ENCODE data around the gene TNRC6C.
"Not testable (repeated sequence)": the region's sequence is repeated elsewhere in the genome, so short reads cannot be mapped to it uniquely, and the experiment has no call there.

Gene TNRC6C

DNA sequence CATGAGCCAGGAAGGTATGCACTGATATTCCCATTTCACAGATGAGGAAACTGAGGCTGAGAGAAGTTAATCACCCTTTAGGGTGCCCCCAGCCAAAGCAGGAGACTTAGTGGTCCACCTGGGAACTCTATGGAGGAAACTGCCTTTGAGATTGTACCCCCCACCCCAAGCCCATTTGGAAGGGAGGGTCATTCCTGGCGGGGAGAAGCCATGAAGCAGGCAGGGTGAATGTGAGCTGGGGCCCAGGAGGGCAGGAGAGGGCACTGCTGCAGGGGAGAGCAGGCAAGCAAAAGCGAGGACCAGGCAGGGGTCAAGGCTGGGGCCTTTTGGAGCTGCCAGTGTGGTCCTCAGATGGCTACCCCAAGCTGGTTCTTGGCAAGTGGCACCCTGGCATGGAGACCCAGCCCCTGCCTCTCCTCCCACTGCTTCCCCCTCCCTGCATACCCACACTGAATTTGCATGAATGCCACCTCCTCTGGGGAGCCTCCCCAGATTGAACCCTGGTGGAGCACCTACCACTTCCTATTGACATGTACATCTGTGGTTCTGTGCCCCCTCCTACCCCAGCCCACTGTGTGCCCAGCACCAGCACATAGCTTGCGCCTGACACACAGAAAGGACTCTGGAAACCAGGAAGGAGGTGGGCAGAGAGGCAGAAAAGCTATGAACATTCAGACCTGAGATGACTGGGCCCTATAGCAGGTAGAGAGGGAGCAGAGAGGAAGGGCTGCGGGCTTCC is 171.0 kb downstream of the TNRC6C start:
- DNase-seq: no peak

GRCh38 chr17:78130090-78130436 is 171.6 kb downstream of the TNRC6C start:
- DNase-seq: no peak

- no peak for DNase-seq
Measured at GRCh38 chr17:78130437-78131101, 172.1 kb downstream of the TNRC6C start, which contains the start of gene TMC8. TMC8 (plus strand) TSS chr17:78130771; CDS start chr17:78131589, 818 bp downstream.

GRCh38 chr17:78131172-78132083 is 172.9 kb downstream of the TNRC6C start:
- DNase-seq: no peak

DNA sequence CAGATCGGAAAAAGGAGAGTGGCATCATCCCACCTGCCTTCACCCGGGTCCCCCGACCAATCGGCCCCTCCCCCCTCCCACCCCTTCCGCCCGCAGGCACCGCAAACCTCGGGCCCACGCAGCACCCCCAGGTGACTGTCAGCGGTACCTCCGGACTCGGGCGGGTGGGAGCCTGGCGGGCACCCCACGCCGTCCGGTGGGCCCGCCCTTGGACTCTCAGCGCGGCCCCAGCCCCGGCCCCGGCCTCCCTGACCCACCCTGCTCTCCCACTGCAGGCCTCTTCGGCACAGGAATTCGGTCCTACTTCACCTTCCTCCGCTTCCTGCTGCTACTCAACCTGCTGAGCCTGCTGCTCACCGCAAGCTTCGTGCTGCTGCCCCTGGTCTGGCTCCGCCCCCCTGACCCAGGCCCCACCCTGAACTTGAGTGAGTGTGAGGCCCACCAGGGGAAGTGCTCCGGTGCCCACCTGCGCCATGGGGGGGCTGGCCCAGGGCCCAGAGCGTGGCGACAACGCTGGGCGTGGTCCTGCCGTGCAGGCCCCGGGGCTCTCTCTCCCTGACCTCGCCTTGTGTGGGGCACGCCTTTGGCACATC is 173.7 kb downstream of the TNRC6C start:
- DNase-seq: no peak

GRCh38 chr17:78132767-78133178 is 174.3 kb downstream of the TNRC6C start:
- DNase-seq: no peak

- no peak for DNase-seq
Measured at GRCh38 chr17:78133179-78133951, 174.9 kb downstream of the TNRC6C start.

DNA sequence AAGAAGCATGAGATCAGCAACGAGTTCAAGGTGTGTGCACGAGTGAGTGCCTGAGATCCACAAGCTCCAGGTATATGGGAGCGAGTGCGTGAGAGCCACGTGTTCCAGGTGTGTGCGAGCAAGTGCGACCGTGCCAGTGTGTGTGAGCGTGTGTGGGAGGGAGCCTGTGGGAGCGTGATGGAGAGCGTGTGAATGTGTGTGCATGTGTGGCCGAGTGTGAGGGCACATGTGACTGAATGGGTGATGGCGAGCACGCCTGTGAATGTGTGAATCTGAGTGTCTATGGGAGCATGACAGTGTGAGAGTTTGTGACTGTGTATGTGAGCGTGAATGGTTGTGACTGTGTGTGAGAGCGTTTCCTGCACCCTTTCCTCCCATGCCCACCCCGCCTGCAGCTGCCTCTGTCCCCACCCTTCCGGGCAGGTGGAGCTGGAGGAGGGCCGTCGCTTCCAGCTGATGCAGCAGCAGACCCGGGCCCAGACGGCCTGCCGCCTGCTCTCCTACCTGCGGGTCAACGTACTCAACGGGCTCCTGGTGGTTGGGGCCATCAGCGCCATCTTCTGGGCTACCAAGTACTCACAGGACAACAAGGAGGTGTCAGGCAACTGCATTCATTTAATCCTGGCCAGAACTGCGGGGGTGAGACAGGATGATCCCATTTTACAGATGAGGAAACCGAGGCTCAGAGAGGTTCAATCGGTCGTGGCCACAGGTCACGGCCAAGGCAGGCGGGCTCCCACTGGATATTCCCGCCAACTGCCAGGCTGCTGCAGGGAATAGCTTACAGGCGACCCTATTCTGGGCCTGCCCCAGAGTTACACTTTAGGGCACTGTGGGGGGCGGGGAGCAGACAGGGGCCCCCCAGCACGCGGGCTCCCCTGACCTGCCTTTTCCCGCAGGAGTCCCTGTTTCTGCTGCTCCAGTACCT is 175.7 kb downstream of the TNRC6C start:
- DNase-seq: no peak

- no peak for DNase-seq
Measured at GRCh38 chr17:78134899-78135385, 176.4 kb downstream of the TNRC6C start.

GRCh38 chr17:78135858-78136500 is 177.5 kb downstream of the TNRC6C start:
- no peak for DNase-seq

GRCh38 chr17:78137392-78138203 is 179.1 kb downstream of the TNRC6C start:
- DNase-seq: no peak

GRCh38 chr17:78138204-78139060 is 179.9 kb downstream of the TNRC6C start:
- DNase-seq: no peak

DNA sequence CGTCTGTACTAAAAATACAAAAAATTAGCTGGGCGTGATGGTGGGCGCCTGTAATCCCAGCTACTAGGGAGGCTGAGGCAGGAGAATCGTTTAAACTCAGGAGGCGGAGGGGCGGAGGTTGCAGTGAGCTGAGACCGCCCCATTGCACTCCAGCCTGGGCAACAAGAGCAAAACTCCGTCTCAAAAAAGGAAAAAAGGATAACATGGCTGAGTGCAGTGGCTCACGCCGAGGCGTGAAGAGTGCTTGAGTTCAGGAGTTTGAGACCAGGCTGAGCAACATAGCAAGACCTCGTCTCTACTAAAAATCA is 181.3 kb downstream of the TNRC6C start:
- not testable (repeated sequence) for DNase-seq

- no peak for DNase-seq
Measured at GRCh38 chr17:78140169-78141051, 181.9 kb downstream of the TNRC6C start.

DNA sequence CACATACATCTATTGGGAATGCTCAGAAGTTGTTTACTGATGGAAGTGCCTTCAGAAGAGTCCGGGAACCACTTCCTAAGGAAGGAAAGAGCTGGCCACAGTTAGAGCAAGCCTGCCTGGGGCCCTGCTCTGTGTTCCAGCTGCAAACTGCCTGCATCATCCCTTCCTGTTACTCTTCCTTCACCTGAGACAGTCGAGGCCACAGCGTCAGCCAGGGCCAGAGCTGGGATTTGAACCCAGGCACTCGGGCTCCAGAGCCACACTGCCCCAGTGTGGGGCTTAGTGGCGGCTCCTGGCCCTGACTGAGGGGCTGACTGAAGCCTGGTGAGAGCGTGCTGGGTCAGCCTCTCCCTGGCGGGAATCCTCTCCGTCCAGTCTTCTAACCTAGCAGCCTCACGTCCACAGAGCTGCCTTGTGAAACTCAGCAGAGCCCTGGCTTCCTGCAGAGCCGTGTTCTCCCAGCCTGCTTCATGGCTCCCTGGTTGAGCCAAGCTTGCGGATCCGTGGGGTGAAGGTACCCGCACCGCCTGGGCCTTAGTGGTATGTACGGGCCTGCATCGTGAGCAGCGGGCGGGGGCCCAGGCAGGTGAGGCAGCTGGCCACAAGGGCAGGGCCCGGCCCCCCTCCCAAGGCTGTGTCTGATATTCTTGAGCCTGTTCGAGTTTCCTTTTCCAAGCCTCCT is 183.1 kb downstream of the TNRC6C start:
- no peak for DNase-seq

DNA sequence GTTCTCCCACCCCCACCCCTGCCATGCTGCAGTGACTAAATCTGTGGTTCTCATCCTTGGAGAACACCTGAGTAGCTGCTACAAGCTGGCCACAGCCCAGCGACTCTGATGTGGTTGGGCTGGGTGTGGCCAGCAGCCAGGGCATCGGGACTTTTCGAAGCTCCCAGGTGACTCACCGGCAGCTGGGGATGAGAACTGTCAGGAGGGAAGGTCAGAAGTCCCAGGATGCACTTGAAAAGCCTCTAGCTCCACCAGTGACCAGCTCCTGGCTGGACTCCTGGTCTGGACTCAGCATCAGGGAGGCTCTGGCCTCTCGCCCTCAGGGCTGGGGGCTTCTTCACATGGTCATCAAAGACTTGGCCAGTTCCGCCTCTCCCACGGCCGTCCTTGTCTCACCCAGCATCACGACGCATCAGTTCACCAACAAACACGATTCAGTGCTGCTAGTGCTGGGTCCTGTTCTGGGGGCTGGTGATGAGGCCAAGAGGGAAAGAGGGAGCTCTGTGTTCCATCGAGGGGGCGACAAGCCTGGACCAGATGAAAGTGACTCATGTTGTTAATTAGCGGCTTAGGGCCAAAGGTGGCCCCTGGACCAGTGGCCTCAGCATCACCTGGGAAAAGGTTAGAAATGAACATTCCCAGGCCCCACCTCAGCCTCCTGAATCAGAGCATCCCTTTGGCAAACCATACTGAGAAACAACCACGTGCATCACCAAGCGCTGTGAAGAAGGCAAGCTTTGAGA is 183.8 kb downstream of the TNRC6C start:
- DNase-seq: no peak
